OCI-LY1 (cell line): ENCODE data around the gene CNTD1.

Experiments
- H2AFZ ChIP-seq: fragments of 200-600 bp; sonication (generic), shearing (Covaris generic); 2 replicates; pipeline ENCODE4 v1.6.0; 2014; ENCODE audit warnings: antibody characterized with exemption, mild to moderate bottlenecking, low read length
- H3F3A ChIP-seq: fragments of 200-600 bp; sonication (generic), shearing (Covaris generic); 2 replicates; pipeline ENCODE4 v1.6.0; 2014; ENCODE audit warnings: mild to moderate bottlenecking, antibody characterized with exemption, low read length, moderate library complexity; ENCODE audit not compliant: insufficient read depth
- H3K27ac ChIP-seq: fragments of 200-600 bp; sonication (generic); 2 replicates; pipeline ENCODE4 v1.5.1; 2014; ENCODE audit warnings: low read length, mixed run types, mild to moderate bottlenecking, low read depth; ENCODE audit not compliant: poor library complexity, severe bottlenecking
- H3K27me3 ChIP-seq: fragments of 200-600 bp; sonication (generic); 2 replicates; pipeline ENCODE4 v1.6.0; 2014; ENCODE audit warnings: antibody characterized with exemption, mild to moderate bottlenecking, low read length, moderate library complexity; ENCODE audit not compliant: insufficient read depth
- H3K36me3 ChIP-seq: fragments of 200-600 bp; sonication (generic); 2 replicates; pipeline ENCODE4 v1.6.1; 2014; ENCODE audit warnings: mild to moderate bottlenecking, antibody characterized with exemption, low read length, moderate library complexity, mixed read lengths; ENCODE audit not compliant: insufficient read depth
- H3K4me1 ChIP-seq: fragments of 200-600 bp; sonication (generic); 2 replicates; pipeline ENCODE4 v1.5.1; 2014; ENCODE audit warnings: mild to moderate bottlenecking, low read length, moderate library complexity; ENCODE audit not compliant: insufficient read depth, severe bottlenecking
- H3K4me2 ChIP-seq: fragments of 200-600 bp; sonication (generic), shearing (Covaris generic); 2 replicates; pipeline ENCODE4 v1.6.1; 2014; ENCODE audit warnings: low read length
- H3K4me3 ChIP-seq: fragments of 200-600 bp; sonication (generic); 2 replicates; pipeline ENCODE4 v1.5.1; 2014; ENCODE audit warnings: low read length, low read depth, mild to moderate bottlenecking, mixed read lengths; ENCODE audit not compliant: poor library complexity, severe bottlenecking
- H3K79me2 ChIP-seq: fragments of 200-600 bp; shearing (Covaris generic); 2 replicates; pipeline ENCODE4 v1.6.1; 2016; ENCODE audit warnings: mixed run types, low read length, mixed read lengths; ENCODE audit not compliant: insufficient read depth
- H3K9ac ChIP-seq: fragments of 200-600 bp; sonication (generic), shearing (Covaris generic); 2 replicates; pipeline ENCODE4 v1.6.1; 2014; ENCODE audit warnings: mild to moderate bottlenecking, low read length, mixed read lengths
- H3K9me2 ChIP-seq: fragments of 200-600 bp; sonication (generic), shearing (Covaris generic); 2 replicates; pipeline ENCODE4 v1.6.1; 2014; ENCODE audit warnings: low read depth, mild to moderate bottlenecking, low read length, mixed read lengths
- H3K9me3 ChIP-seq: fragments of 200-600 bp; shearing (Covaris generic); 2 replicates; pipeline ENCODE4 v1.6.1; 2014; ENCODE audit warnings: low read length, mixed read lengths
- H4K20me1 ChIP-seq: fragments of 200-600 bp; sonication (generic), shearing (Covaris generic); 2 replicates; pipeline ENCODE4 v1.6.0; 2016; ENCODE audit warnings: mild to moderate bottlenecking, low read length; ENCODE audit not compliant: insufficient read depth
- CTCF ChIP-seq: fragments of 200-600 bp; sonication (generic), shearing (Covaris generic); IDR thresholded peaks from 2 replicates; pipeline ENCODE4 v1.5.1; 2017; ENCODE audit warnings: mild to moderate bottlenecking, antibody characterized with exemption, low read length, moderate library complexity, mixed read lengths
- EZH2 ChIP-seq: fragments of 200-600 bp; sonication (generic), shearing (Covaris generic); IDR thresholded peaks from 2 replicates; pipeline ENCODE4 v1.8.0; 2017; ENCODE audit warnings: borderline replicate concordance, mixed run types, mild to moderate bottlenecking, antibody characterized with exemption, low read length, moderate library complexity, mixed read lengths

Gene CNTD1

GRCh38 chr17:42760652-42761581 lies 37.7 kb upstream of the CNTD1 start, which contains the start of gene RAMP2:
TSS of gene RAMP2 (plus strand) at chr17:42761227. CDS start at chr17:42761262, 35 bp downstream.
- Histone ChIP-seq H3K9ac (peak within 1 kb of the TSS; percentile 41; the same call in 1 of the 2 replicates), H3F3A (no peaks in the 10 kb centered on the region), H4K20me1 (no peaks in the 10 kb centered on the region), H3K36me3 (no peaks in the 10 kb centered on the region), H3K4me3 (peak within 1 kb of the TSS; percentile 52), H3K27ac (no peak within 1 kb of the TSS), H3K27me3 (0 out of 2 replicates have a peak, but pooled peaks cover 5% of the 10 kb centered on the region), H3K9me3 (no peaks in the 10 kb centered on the region), H3K4me2 (peak within 1 kb of the TSS; percentile 68), H2AFZ (no peak within 1 kb of the TSS), H3K4me1 (peaks cover 12% of the 10 kb centered on the region), H3K9me2 (no peaks in the 10 kb centered on the region), H3K79me2 (no peaks in the 10 kb centered on the region)
- TF ChIP-seq EZH2, result no peak
- no peak for TF ChIP-seq CTCF

GRCh38 chr17:42761638-42762037 lies 37.0 kb upstream of the CNTD1 start:
- no peaks in the 10 kb centered on the region for H3K9me2 ChIP-seq
- no peaks in the 10 kb centered on the region for H3F3A ChIP-seq
- peaks cover 12% of the 10 kb centered on the region for H3K4me1 ChIP-seq
- H3K4me3 ChIP-seq, result peak overlapping the region; percentile 52
- peak overlapping the region; percentile 41; the same call in 1 of the 2 replicates for H3K9ac ChIP-seq
- 0 out of 2 replicates have a peak, but pooled peaks cover 5% of the 10 kb centered on the region for H3K27me3 ChIP-seq
- H3K4me2 ChIP-seq, result peak overlapping the region; percentile 68
- no peak overlapping the region for H2AFZ ChIP-seq
- no peak overlapping the region for H3K27ac ChIP-seq
- no peaks in the 10 kb centered on the region for H3K9me3 ChIP-seq
- no peaks in the 10 kb centered on the region for H3K36me3 ChIP-seq
- TF ChIP-seq EZH2 (no peak), CTCF (no peak)
- no peaks in the 10 kb centered on the region for H4K20me1 ChIP-seq
- H3K79me2 ChIP-seq, result no peaks in the 10 kb centered on the region

GRCh38 chr17:42766124-42766523 lies 32.5 kb upstream of the CNTD1 start:
- H4K20me1 ChIP-seq, result no peaks in the 10 kb centered on the region
- 0 out of 2 replicates have a peak, but pooled peaks cover 5% of the 10 kb centered on the region for H3K27me3 ChIP-seq
- no peaks in the 10 kb centered on the region for H3K9me2 ChIP-seq
- no peaks in the 10 kb centered on the region for H3K9me3 ChIP-seq
- no peak overlapping the region for H3K27ac ChIP-seq
- H3K4me2 ChIP-seq, result no peak overlapping the region
- peaks cover 5% of the 10 kb centered on the region for H3K4me1 ChIP-seq
- no peaks in the 10 kb centered on the region for H3K79me2 ChIP-seq
- no peak for TF ChIP-seq CTCF
- no peak for TF ChIP-seq EZH2
- H3K9ac ChIP-seq, result no peak overlapping the region
- H3K4me3 ChIP-seq, result no peak overlapping the region
- H3K36me3 ChIP-seq, result no peaks in the 10 kb centered on the region
- H3F3A ChIP-seq, result no peaks in the 10 kb centered on the region
- H2AFZ ChIP-seq, result no peak overlapping the region
